GM18951 (cell line): ENCODE data around the gene NCAPH2.

ENCODE experiments used
- POLR2A ChIP-seq: IDR thresholded peaks from 4 replicates; pipeline ENCODE4 v1.6.1; 2011; ENCODE audit warnings: mild to moderate bottlenecking; ENCODE audit not compliant: insufficient read length, insufficient read depth; ENCODE audit errors: extremely low read depth
- in situ Hi-C: fragments of 300-500 bp; cut with MboI; formaldehyde crosslinking; loops from one replicate; pipeline ENCODE4 v1.12.0; 2022; ENCODE audit warnings: low sequenced_read_pairs, mixed read lengths, inconsistent platforms; ENCODE audit not compliant: unreplicated experiment

The NCAPH2 gene

GRCh38 chr22:50522208-50522805, 14.3 kb downstream of the NCAPH2 start:
- in situ Hi-C loops = no loop called here
- peak; percentile 1 for TF ChIP-seq POLR2A

- in situ Hi-C loops = no loop called here
- TF ChIP-seq POLR2A = peak; percentile 0
These were observed 14.9 kb downstream of the NCAPH2 start for GRCh38 chr22:50522806-50523438.

GRCh38 chr22:50523458-50523805, 15.4 kb downstream of the NCAPH2 start:
- in situ Hi-C loops = no loop called here
- peak; percentile 15 for TF ChIP-seq POLR2A

- in situ Hi-C loops = no loop called here
- TF ChIP-seq POLR2A = peak; percentile 12
These were observed 16.0 kb downstream of the NCAPH2 start for GRCh38 chr22:50523806-50524675.

- in situ Hi-C loops = no loop called here
- no peak for TF ChIP-seq POLR2A
These were observed 16.7 kb downstream of the NCAPH2 start for GRCh38 chr22:50524676-50525103.

- TF ChIP-seq POLR2A = peak; percentile 91
- in situ Hi-C loops = no loop called here
These were observed 17.3 kb downstream of the NCAPH2 start, which contains the start of gene SCO2 for GRCh38 chr22:50525104-50525857. TSS of gene SCO2 (minus strand) at chr22:50525598. CDS start at chr22:50524411, 1,187 bp downstream.

- in situ Hi-C loops = no loop called here
These were observed 17.8 kb downstream of the NCAPH2 start for GRCh38 chr22:50525858-50526107.

GRCh38 chr22:50526108-50526833, 18.2 kb downstream of the NCAPH2 start:
- in situ Hi-C loops = no loop called here

More at GRCh38 chr22:50525858-50526107, 17.8 kb downstream of the NCAPH2 start:
- no peak for TF ChIP-seq POLR2A

GRCh38 chr22:50526834-50527801, 19.1 kb downstream of the NCAPH2 start:
- TF ChIP-seq POLR2A = peak; percentile 58
- in situ Hi-C loops = no loop called here

More at GRCh38 chr22:50526108-50526833, 18.2 kb downstream of the NCAPH2 start:
- TF ChIP-seq POLR2A = no peak

- TF ChIP-seq POLR2A = no peak
- in situ Hi-C loops = no loop called here
These were observed 20.1 kb downstream of the NCAPH2 start for GRCh38 chr22:50527921-50528681.
